ENCODE results near the gene LRP8. TPM values are rescaled to one million over a fixed set of nuclear protein-coding genes. Genes with fewer than 3 reads are reported as not detected.

LRP8 gene
- total RNA-seq, 5 donors from 2014 or later (not counting 1 experiment from before 2014, with no cell fraction given), result 8.9 to 21.5 (median 19.8) TPM

- no peaks in the 10 kb centered on the region for H3K27me3 ChIP-seq (replicated peaks in 1 of 2; ENCODE audit: control insufficient read depth in 2 of 2, extremely low read depth in 1 of 2, insufficient read depth in 2 of 2, low read length in 1 of 2)
- ATAC-seq (replicated peaks in 1 of 4), result no peak
- Mint-ChIP-seq H3K4me3 (peak overlapping the region; percentile 88 to 89 (median 88)), H3K36me3 (peaks cover 10% of the 10 kb centered on the region), H3K4me1 (peaks cover 21 to 27% (median 25%) of the 10 kb centered on the region in 3 donors), H3K27me3 (no peaks in the 10 kb centered on the region), H3K27ac (peak overlapping the region; percentile 96 to 97), H3K9me3 (no peaks in the 10 kb centered on the region)
- peak overlapping the region; percentile 94 for H3K27ac ChIP-seq (ENCODE audit: low read length)
- H3K9me3 ChIP-seq, result no peaks in the 10 kb centered on the region
- H3K36me3 ChIP-seq (ENCODE audit: control insufficient read depth in 2 of 2, extremely low read depth in 1 of 2, insufficient read depth in 1 of 2, low read length in 1 of 2), result peaks cover 13 to 26% of the 10 kb centered on the region in 2 donors
- 88% methylated on average over 1 of the region's 3 CpGs for WGBS (ENCODE audit: insufficient coverage)
- CTCF ChIA-PET, result no interaction called here
- H3K4me3 ChIP-seq (ENCODE audit: control insufficient read depth in 1 of 2, extremely low read depth in 1 of 2, low read length in 1 of 2), result peak overlapping the region; percentile 84 to 89
- H3K4me1 ChIP-seq (ENCODE audit: control insufficient read depth in 1 of 2, extremely low read depth in 1 of 2, insufficient read depth in 2 of 2, low read length in 2 of 2), result peaks cover 11 to 13% of the 10 kb centered on the region in 2 experiments
- POLR2A ChIA-PET, result no interaction called here
- no peak for DNase-seq
Measured at GRCh38 chr1:53220962-53221286, 106.9 kb downstream of the LRP8 start.

GRCh38 chr1:53220171-53220961 lies 107.5 kb downstream of the LRP8 start, which contains the start of gene CZIB:
CZIB (minus strand) TSS chr1:53220634; CDS start chr1:53220575, 59 bp downstream.
- H3K27ac ChIP-seq (ENCODE audit: low read length), result peak within 1 kb of the TSS; percentile 94
- H3K27me3 ChIP-seq (replicated peaks in 1 of 2; ENCODE audit: control insufficient read depth in 2 of 2, extremely low read depth in 1 of 2, insufficient read depth in 2 of 2, low read length in 1 of 2), result no peaks in the 10 kb centered on the region
- H3K4me3 ChIP-seq (ENCODE audit: control insufficient read depth in 1 of 2, extremely low read depth in 1 of 2, low read length in 1 of 2), result peak within 1 kb of the TSS; percentile 84 to 89
- peaks cover 11 to 13% of the 10 kb centered on the region in 2 experiments for H3K4me1 ChIP-seq (ENCODE audit: control insufficient read depth in 1 of 2, extremely low read depth in 1 of 2, insufficient read depth in 2 of 2, low read length in 2 of 2)
- H3K36me3 Mint-ChIP-seq, result peaks cover 10% of the 10 kb centered on the region
- peak within 1 kb of the TSS; percentile 88 to 89 (median 88) for H3K4me3 Mint-ChIP-seq
- ChIA-PET POLR2A (no interaction called here), CTCF (no interaction called here)
- ATAC-seq (replicated peaks in 1 of 4) (peak; percentile 91 to 96 (median 92)), DNase-seq (peak; percentile 75 to 92 (median 87))
- H3K27ac Mint-ChIP-seq, result peak within 1 kb of the TSS; percentile 96 to 97
- peaks cover 14 to 28% of the 10 kb centered on the region in 2 donors for H3K36me3 ChIP-seq (ENCODE audit: control insufficient read depth in 2 of 2, extremely low read depth in 1 of 2, insufficient read depth in 1 of 2, low read length in 1 of 2)
- H3K27me3 Mint-ChIP-seq, result no peaks in the 10 kb centered on the region
- H3K9me3 Mint-ChIP-seq, result no peaks in the 10 kb centered on the region
- no peaks in the 10 kb centered on the region for H3K9me3 ChIP-seq
- peaks cover 21 to 27% (median 25%) of the 10 kb centered on the region in 3 donors for H3K4me1 Mint-ChIP-seq
- WGBS (ENCODE audit: insufficient coverage), result under 1% methylated on average over 60 of the region's 61 CpGs

GRCh38 chr1:53219711-53220110 lies 108.2 kb downstream of the LRP8 start:
- Mint-ChIP-seq H3K27me3 (no peaks in the 10 kb centered on the region), H3K9me3 (no peaks in the 10 kb centered on the region), H3K4me1 (peaks cover 21 to 27% (median 25%) of the 10 kb centered on the region in 3 donors), H3K27ac (peak overlapping the region; percentile 96 to 97), H3K4me3 (peak overlapping the region; percentile 88 to 89 (median 88)), H3K36me3 (peaks cover 10% of the 10 kb centered on the region)
- Histone ChIP-seq H3K4me3 (ENCODE audit: control insufficient read depth in 1 of 2, extremely low read depth in 1 of 2, low read length in 1 of 2) (peak overlapping the region; percentile 84 to 89), H3K9me3 (no peaks in the 10 kb centered on the region), H3K27me3 (replicated peaks in 1 of 2; ENCODE audit: control insufficient read depth in 2 of 2, extremely low read depth in 1 of 2, insufficient read depth in 2 of 2, low read length in 1 of 2) (no peaks in the 10 kb centered on the region), H3K36me3 (ENCODE audit: control insufficient read depth in 2 of 2, extremely low read depth in 1 of 2, insufficient read depth in 1 of 2, low read length in 1 of 2) (peaks cover 14 to 28% of the 10 kb centered on the region in 2 donors), H3K4me1 (ENCODE audit: control insufficient read depth in 1 of 2, extremely low read depth in 1 of 2, insufficient read depth in 2 of 2, low read length in 2 of 2) (peaks cover 11 to 13% of the 10 kb centered on the region in 2 experiments), H3K27ac (ENCODE audit: low read length) (peak overlapping the region; percentile 94)
- CTCF ChIA-PET, result interaction anchor here in 1 of 2 donors (0.9 kb wide), 1 partner anchor 9 kb away, joined by 3 read pairs; no protein-coding TSS in a partner anchor
- ATAC-seq (replicated peaks in 1 of 4) (no peak), DNase-seq (no peak)
- POLR2A ChIA-PET, result no interaction called here
- WGBS (ENCODE audit: insufficient coverage), result 49% methylated on average over 6 of the region's 8 CpGs

- ChIA-PET POLR2A (no interaction called here), CTCF (no interaction called here)
- Mint-ChIP-seq H3K27me3 (no peaks in the 10 kb centered on the region), H3K9me3 (no peaks in the 10 kb centered on the region), H3K27ac (peak overlapping the region in 1 of 2 donors; percentile 5), H3K36me3 (peaks cover 18% of the 10 kb centered on the region), H3K4me3 (no peak overlapping the region), H3K4me1 (peaks cover 21 to 27% (median 25%) of the 10 kb centered on the region in 3 donors)
- H3K4me3 ChIP-seq (ENCODE audit: control insufficient read depth in 1 of 2, extremely low read depth in 1 of 2, low read length in 1 of 2), result no peak overlapping the region
- no peak overlapping the region for H3K27ac ChIP-seq (ENCODE audit: low read length)
- no peaks in the 10 kb centered on the region for H3K9me3 ChIP-seq
- ATAC-seq (replicated peaks in 1 of 4), result no peak
- H3K27me3 ChIP-seq (replicated peaks in 1 of 2; ENCODE audit: control insufficient read depth in 2 of 2, extremely low read depth in 1 of 2, insufficient read depth in 2 of 2, low read length in 1 of 2), result no peaks in the 10 kb centered on the region
- H3K36me3 ChIP-seq (ENCODE audit: control insufficient read depth in 2 of 2, extremely low read depth in 1 of 2, insufficient read depth in 1 of 2, low read length in 1 of 2), result peaks cover 14 to 41% of the 10 kb centered on the region in 2 donors
- H3K4me1 ChIP-seq (ENCODE audit: control insufficient read depth in 1 of 2, extremely low read depth in 1 of 2, insufficient read depth in 2 of 2, low read length in 2 of 2), result peaks cover 11 to 13% of the 10 kb centered on the region in 2 experiments
- no peak for DNase-seq
- WGBS (ENCODE audit: insufficient coverage), result 77% methylated on average over 5 of the region's 7 CpGs
Measured at GRCh38 chr1:53218201-53218600, 109.7 kb downstream of the LRP8 start.

GRCh38 chr1:53214376-53214940 lies 113.4 kb downstream of the LRP8 start:
- ChIA-PET POLR2A (interaction anchor here (0.5 to 0.6 kb wide), 2 partner anchors 16 to 1598 kb away, joined by 4 read pairs; no protein-coding TSS in a partner anchor), CTCF (interaction anchor here in 1 of 2 donors (1.7 kb wide), 1 partner anchor 12 kb away, joined by 3 read pairs; no protein-coding TSS in a partner anchor)
- H3K4me1 Mint-ChIP-seq, result peaks cover 8 to 13% (median 11%) of the 10 kb centered on the region in 3 donors
- no peak overlapping the region for H3K4me3 ChIP-seq (ENCODE audit: control insufficient read depth in 1 of 2, extremely low read depth in 1 of 2, low read length in 1 of 2)
- H3K4me1 ChIP-seq (ENCODE audit: control insufficient read depth in 1 of 2, extremely low read depth in 1 of 2, insufficient read depth in 2 of 2, low read length in 2 of 2), result peaks cover 1 to 2% of the 10 kb centered on the region in 2 experiments
- no peak overlapping the region for H3K4me3 Mint-ChIP-seq
- H3K36me3 Mint-ChIP-seq, result peaks cover 41% of the 10 kb centered on the region
- 100% methylated on average over 1 of the region's 5 CpGs for WGBS (ENCODE audit: insufficient coverage)
- no peaks in the 10 kb centered on the region for H3K9me3 ChIP-seq
- no peaks in the 10 kb centered on the region for H3K27me3 Mint-ChIP-seq
- ATAC-seq (replicated peaks in 1 of 4) (no peak), DNase-seq (no peak)
- H3K27ac Mint-ChIP-seq, result no peak overlapping the region
- H3K9me3 Mint-ChIP-seq, result no peaks in the 10 kb centered on the region
- H3K36me3 ChIP-seq (ENCODE audit: control insufficient read depth in 2 of 2, extremely low read depth in 1 of 2, insufficient read depth in 1 of 2, low read length in 1 of 2), result peaks cover 33 to 71% of the 10 kb centered on the region in 2 donors
- no peak overlapping the region for H3K27ac ChIP-seq (ENCODE audit: low read length)
- no peaks in the 10 kb centered on the region for H3K27me3 ChIP-seq (replicated peaks in 1 of 2; ENCODE audit: control insufficient read depth in 2 of 2, extremely low read depth in 1 of 2, insufficient read depth in 2 of 2, low read length in 1 of 2)

GRCh38 chr1:53210954-53211353 lies 116.9 kb downstream of the LRP8 start:
- CTCF ChIA-PET, result no interaction called here
- H3K36me3 ChIP-seq (ENCODE audit: control insufficient read depth in 2 of 2, extremely low read depth in 1 of 2, insufficient read depth in 1 of 2, low read length in 1 of 2), result peaks cover 30 to 65% of the 10 kb centered on the region in 2 donors

More at GRCh38 chr1:53210954-53211353, 116.9 kb downstream of the LRP8 start:
- no peaks in the 10 kb centered on the region for H3K4me1 ChIP-seq (ENCODE audit: control insufficient read depth in 1 of 2, extremely low read depth in 1 of 2, insufficient read depth in 2 of 2, low read length in 2 of 2)
- Mint-ChIP-seq H3K9me3 (peaks cover 0 to 7% (median 4%) of the 10 kb centered on the region in 3 donors), H3K27me3 (no peaks in the 10 kb centered on the region), H3K27ac (no peak overlapping the region), H3K4me3 (no peak overlapping the region), H3K4me1 (peaks cover 0 to 4% (median 0%) of the 10 kb centered on the region in 3 donors), H3K36me3 (peaks cover 55% of the 10 kb centered on the region)
- H3K4me3 ChIP-seq (ENCODE audit: control insufficient read depth in 1 of 2, extremely low read depth in 1 of 2, low read length in 1 of 2), result no peak overlapping the region
- no peak overlapping the region for H3K27ac ChIP-seq (ENCODE audit: low read length)
- DNase-seq (no peak), ATAC-seq (replicated peaks in 1 of 4) (no peak)
- POLR2A ChIA-PET, result no interaction called here
- no peaks in the 10 kb centered on the region for H3K27me3 ChIP-seq (replicated peaks in 1 of 2; ENCODE audit: control insufficient read depth in 2 of 2, extremely low read depth in 1 of 2, insufficient read depth in 2 of 2, low read length in 1 of 2)
- WGBS (ENCODE audit: insufficient coverage), result over 99% methylated on average over 11 of the region's 11 CpGs
- no peaks in the 10 kb centered on the region for H3K9me3 ChIP-seq
